Measurements from ENCODE around the gene MAP7. TPM values are rescaled to one million over a fixed set of nuclear protein-coding genes. Genes with fewer than 3 reads are reported as not detected.

MAP7 gene
- total and polyA plus RNA-seq, 2 experiments from 2014 or later, result 0.76 to 0.79 TPM

- WGBS, 2 experiments (ENCODE audit: low coverage in 1 of 2, low lambda C conversion rate in 2 of 2, missing lambda C conversion rate in 2 of 2), result 88 to 90% methylated on average over 5 of the region's 5 CpGs
- TF ChIP-seq EZH2phosphoT487 (IDR thresholded peaks at IDR 0.05; ENCODE audit: insufficient read depth, low read depth) (no peak), EZH2 (IDR thresholded peaks at IDR 0.05; ENCODE audit: insufficient read depth, poor library complexity, severe bottlenecking) (no peak)
Observed at GRCh38 chr6:136571065-136571464, 20.8 kb upstream of the MAP7 start.

GRCh38 chr6:136568129-136568528 is 17.9 kb upstream of the MAP7 start:
- Histone ChIP-seq H3K9ac (no peak overlapping the region), H4K20me1 (ENCODE audit: insufficient read depth) (no peaks in the 10 kb centered on the region), H3K9me3 (ENCODE audit: low read depth) (no peaks in the 10 kb centered on the region), H3F3A (ENCODE audit: insufficient read depth) (no peaks in the 10 kb centered on the region), H2AFZ (no peak overlapping the region), H3K4me1 (ENCODE audit: insufficient read depth) (no peaks in the 10 kb centered on the region), H3K4me2 (ENCODE audit: unreplicated experiment) (no peak overlapping the region), H3K27me3 (replicated peaks; ENCODE audit: insufficient read depth) (no peaks in the 10 kb centered on the region), H3K36me3 (ENCODE audit: low read depth) (no peaks in the 10 kb centered on the region), H3K27ac (no peak overlapping the region), H3K79me2 (ENCODE audit: insufficient read depth) (no peaks in the 10 kb centered on the region), H3K4me3 (no peak overlapping the region), H3K9me2 (ENCODE audit: insufficient read depth) (no peaks in the 10 kb centered on the region)
- WGBS, 2 experiments (ENCODE audit: low coverage in 1 of 2, low lambda C conversion rate in 2 of 2, missing lambda C conversion rate in 2 of 2), result 94 to 97% methylated on average over 3 of the region's 3 CpGs
- in situ Hi-C loops (cut with MboI), result no loop called here
- TF ChIP-seq EZH2phosphoT487 (IDR thresholded peaks at IDR 0.05; ENCODE audit: insufficient read depth, low read depth), result no peak
- TF ChIP-seq EZH2 (IDR thresholded peaks at IDR 0.05; ENCODE audit: insufficient read depth, poor library complexity, severe bottlenecking), result no peak
- no peak for DNase-seq

More at GRCh38 chr6:136571065-136571464, 20.8 kb upstream of the MAP7 start:
- no peak overlapping the region for H2AFZ ChIP-seq
- H3K4me1 ChIP-seq (ENCODE audit: insufficient read depth), result no peaks in the 10 kb centered on the region
- H3F3A ChIP-seq (ENCODE audit: insufficient read depth), result no peaks in the 10 kb centered on the region
- in situ Hi-C loops (cut with MboI), result no loop called here
- no peaks in the 10 kb centered on the region for H3K36me3 ChIP-seq (ENCODE audit: low read depth)
- no peaks in the 10 kb centered on the region for H3K79me2 ChIP-seq (ENCODE audit: insufficient read depth)
- no peak overlapping the region for H3K27ac ChIP-seq
- H3K4me3 ChIP-seq, result no peak overlapping the region
- no peak overlapping the region for H3K9ac ChIP-seq
- no peaks in the 10 kb centered on the region for H3K27me3 ChIP-seq (replicated peaks; ENCODE audit: insufficient read depth)
- DNase-seq, result no peak
- H3K9me2 ChIP-seq (ENCODE audit: insufficient read depth), result no peaks in the 10 kb centered on the region
- H4K20me1 ChIP-seq (ENCODE audit: insufficient read depth), result no peaks in the 10 kb centered on the region
- no peaks in the 10 kb centered on the region for H3K9me3 ChIP-seq (ENCODE audit: low read depth)
- no peak overlapping the region for H3K4me2 ChIP-seq (ENCODE audit: unreplicated experiment)

GRCh38 chr6:136567688-136568087 is 17.5 kb upstream of the MAP7 start:
- Histone ChIP-seq H3K27ac (no peak overlapping the region), H3K4me3 (no peak overlapping the region), H3K4me1 (ENCODE audit: insufficient read depth) (no peaks in the 10 kb centered on the region), H3K9me3 (ENCODE audit: low read depth) (no peaks in the 10 kb centered on the region), H3K79me2 (ENCODE audit: insufficient read depth) (no peaks in the 10 kb centered on the region), H3F3A (ENCODE audit: insufficient read depth) (no peaks in the 10 kb centered on the region), H3K9ac (no peak overlapping the region), H3K27me3 (replicated peaks; ENCODE audit: insufficient read depth) (no peaks in the 10 kb centered on the region), H2AFZ (no peak overlapping the region), H3K36me3 (ENCODE audit: low read depth) (no peaks in the 10 kb centered on the region), H3K9me2 (ENCODE audit: insufficient read depth) (no peaks in the 10 kb centered on the region), H3K4me2 (ENCODE audit: unreplicated experiment) (no peak overlapping the region), H4K20me1 (ENCODE audit: insufficient read depth) (no peaks in the 10 kb centered on the region)
- no peak for TF ChIP-seq EZH2 (IDR thresholded peaks at IDR 0.05; ENCODE audit: insufficient read depth, poor library complexity, severe bottlenecking)
- no peak for TF ChIP-seq EZH2phosphoT487 (IDR thresholded peaks at IDR 0.05; ENCODE audit: insufficient read depth, low read depth)
- 96% methylated on average over 4 of the region's 4 CpGs for WGBS, 2 experiments (ENCODE audit: low coverage in 1 of 2, low lambda C conversion rate in 2 of 2, missing lambda C conversion rate in 2 of 2)
- in situ Hi-C loops (cut with MboI), result no loop called here
- no peak for DNase-seq

- Histone ChIP-seq H3K4me3 (no peak overlapping the region), H3K27ac (no peak overlapping the region), H3F3A (ENCODE audit: insufficient read depth) (no peaks in the 10 kb centered on the region), H3K9me3 (ENCODE audit: low read depth) (no peaks in the 10 kb centered on the region), H3K9me2 (ENCODE audit: insufficient read depth) (no peaks in the 10 kb centered on the region), H3K27me3 (replicated peaks; ENCODE audit: insufficient read depth) (no peaks in the 10 kb centered on the region), H2AFZ (no peak overlapping the region), H3K36me3 (ENCODE audit: low read depth) (no peaks in the 10 kb centered on the region), H3K4me2 (ENCODE audit: unreplicated experiment) (no peak overlapping the region), H4K20me1 (ENCODE audit: insufficient read depth) (no peaks in the 10 kb centered on the region), H3K9ac (no peak overlapping the region), H3K79me2 (ENCODE audit: insufficient read depth) (no peaks in the 10 kb centered on the region), H3K4me1 (ENCODE audit: insufficient read depth) (no peaks in the 10 kb centered on the region)
- DNase-seq, result no peak
- in situ Hi-C loops (cut with MboI), result no loop called here
- 30 to 33% methylated on average over 2 of the region's 2 CpGs for WGBS, 2 experiments (ENCODE audit: low coverage in 1 of 2, low lambda C conversion rate in 2 of 2, missing lambda C conversion rate in 2 of 2)
- TF ChIP-seq EZH2 (IDR thresholded peaks at IDR 0.05; ENCODE audit: insufficient read depth, poor library complexity, severe bottlenecking) (no peak), EZH2phosphoT487 (IDR thresholded peaks at IDR 0.05; ENCODE audit: insufficient read depth, low read depth) (no peak)
Observed at GRCh38 chr6:136566851-136567250, 16.6 kb upstream of the MAP7 start.

GRCh38 chr6:136566007-136566487 is 15.8 kb upstream of the MAP7 start:
- in situ Hi-C loops (cut with MboI), result no loop called here
- no peak for DNase-seq
- no peak overlapping the region for H2AFZ ChIP-seq
- no peak overlapping the region for H3K9ac ChIP-seq
- H3K4me2 ChIP-seq (ENCODE audit: unreplicated experiment), result no peak overlapping the region
- 95 to 100% methylated on average over 6 of the region's 6 CpGs for WGBS, 2 experiments (ENCODE audit: low coverage in 1 of 2, low lambda C conversion rate in 2 of 2, missing lambda C conversion rate in 2 of 2)
- H3K9me3 ChIP-seq (ENCODE audit: low read depth), result no peaks in the 10 kb centered on the region
- no peaks in the 10 kb centered on the region for H3K36me3 ChIP-seq (ENCODE audit: low read depth)
- H3K9me2 ChIP-seq (ENCODE audit: insufficient read depth), result no peaks in the 10 kb centered on the region
- TF ChIP-seq EZH2phosphoT487 (IDR thresholded peaks at IDR 0.05; ENCODE audit: insufficient read depth, low read depth) (no peak), EZH2 (IDR thresholded peaks at IDR 0.05; ENCODE audit: insufficient read depth, poor library complexity, severe bottlenecking) (no peak)
- H4K20me1 ChIP-seq (ENCODE audit: insufficient read depth), result no peaks in the 10 kb centered on the region
- H3K27ac ChIP-seq, result no peak overlapping the region
- no peaks in the 10 kb centered on the region for H3F3A ChIP-seq (ENCODE audit: insufficient read depth)
- H3K4me1 ChIP-seq (ENCODE audit: insufficient read depth), result no peaks in the 10 kb centered on the region
- no peak overlapping the region for H3K4me3 ChIP-seq
- no peaks in the 10 kb centered on the region for H3K79me2 ChIP-seq (ENCODE audit: insufficient read depth)
- no peaks in the 10 kb centered on the region for H3K27me3 ChIP-seq (replicated peaks; ENCODE audit: insufficient read depth)

Measured in GM23248 (cell line).